OCI-LY7 (cell line): ENCODE data around the gene LOC128125822.

Source experiments
- BruUV-seq: library from RNA; stranded (reverse); fragments of 400-500 nt; replicated peaks from 2 replicates; lab custom pipeline; 2021; lab: Mats Ljungman, UMichigan
- CTCF ChIA-PET: fragments of 300-600 bp; sonication (Branson Sonifier 250); formaldehyde crosslinking; loops from one replicate; lab custom pipeline; 2022; ENCODE audit warnings: antibody characterized with exemption; ENCODE audit not compliant: unreplicated experiment; lab: Charles Lee
- POLR2A ChIA-PET: fragments of 300-600 bp; sonication (Branson Sonifier 250); formaldehyde crosslinking; loops from one replicate; lab custom pipeline; 2022; ENCODE audit warnings: antibody characterized with exemption; lab: Charles Lee
- DNase-seq: peaks from one replicate; pipeline ENCODE4 v3.0.0-alpha.2; 2015; ENCODE audit warnings: low spot score
- H2AFZ ChIP-seq: fragments of 200-600 bp; sonication (generic), shearing (Covaris generic); 2 replicates; pipeline ENCODE4 v1.6.1; 2014; ENCODE audit warnings: mild to moderate bottlenecking, antibody characterized with exemption, low read length, moderate library complexity
- H3K27ac ChIP-seq: fragments of 200-600 bp; sonication (generic); 2 replicates; pipeline ENCODE4 v1.5.1; 2014; ENCODE audit warnings: mixed run types, low read depth, mild to moderate bottlenecking, moderate library complexity, low read length, inconsistent platforms; ENCODE audit not compliant: poor library complexity, severe bottlenecking
- H3K36me3 ChIP-seq: fragments of 200-600 bp; sonication (generic); 2 replicates; pipeline ENCODE4 v1.6.1; 2014; ENCODE audit warnings: mild to moderate bottlenecking, antibody characterized with exemption, low read length, moderate library complexity, mixed read lengths; ENCODE audit not compliant: insufficient read depth
- H3K4me1 ChIP-seq: fragments of 200-600 bp; sonication (generic); 2 replicates; pipeline ENCODE4 v1.5.1; 2014; ENCODE audit warnings: mild to moderate bottlenecking, low read length; ENCODE audit not compliant: insufficient read depth, poor library complexity, severe bottlenecking
- H3K4me2 ChIP-seq: fragments of 200-600 bp; sonication (generic); 2 replicates; pipeline ENCODE4 v1.6.1; 2014; ENCODE audit warnings: mild to moderate bottlenecking, low read length
- H3K4me3 ChIP-seq: fragments of 200-600 bp; sonication (generic); 2 replicates; pipeline ENCODE4 v1.5.1; 2014; ENCODE audit warnings: mild to moderate bottlenecking, low read depth, low read length; ENCODE audit not compliant: poor library complexity, severe bottlenecking
- H3K79me2 ChIP-seq: fragments of 200-600 bp; sonication (generic); 2 replicates; pipeline ENCODE4 v1.6.1; 2016; ENCODE audit warnings: low read depth, mild to moderate bottlenecking, low read length, moderate library complexity, mixed read lengths; ENCODE audit not compliant: insufficient read depth
- H3K9me2 ChIP-seq: fragments of 200-600 bp; sonication (generic); 2 replicates; pipeline ENCODE4 v1.6.1; 2016; ENCODE audit warnings: mild to moderate bottlenecking, low read length, mixed read lengths; ENCODE audit not compliant: insufficient read depth
- H3K9me3 ChIP-seq: fragments of 200-600 bp; sonication (generic); 2 replicates; pipeline ENCODE4 v1.6.1; 2014; ENCODE audit warnings: mild to moderate bottlenecking, mixed run types, low read length, mixed read lengths
- H4K20me1 ChIP-seq: fragments of 200-600 bp; sonication (generic); 2 replicates; pipeline ENCODE4 v1.6.1; 2014; ENCODE audit warnings: mild to moderate bottlenecking, antibody characterized with exemption, low read length, moderate library complexity, mixed read lengths; ENCODE audit not compliant: insufficient read depth
- CTCF ChIP-seq: fragments of 200-600 bp; sonication (generic); conservative IDR thresholded peaks from 2 replicates; pipeline ENCODE4 v1.5.1; 2014; ENCODE audit warnings: mild to moderate bottlenecking, antibody characterized with exemption, low read length, moderate library complexity, mixed read lengths
- EZH2phosphoT487 ChIP-seq: fragments of 200-600 bp; sonication (generic); IDR thresholded peaks from 2 replicates; pipeline ENCODE4 v1.6.1; 2018; ENCODE audit warnings: low read depth, borderline replicate concordance, mild to moderate bottlenecking, mixed run types, antibody characterized with exemption, low read length, moderate library complexity, mixed read lengths
- intact Hi-C: fragments of 100-400 bp; cut with micrococcal nuclease; formaldehyde crosslinking; loops from one replicate; pipeline ENCODE4 v1.10.0; 2022; ENCODE audit not compliant: unreplicated experiment

The LOC128125822 gene

GRCh38 chr6:63546697-63547096 is 25.6 kb upstream of the LOC128125822 start:
- no TSS peak for BruUV-seq
- Histone ChIP-seq H3K9me3 (no peaks in the 10 kb centered on the region), H3K9me2 (no peaks in the 10 kb centered on the region), H3K4me1 (no peaks in the 10 kb centered on the region), H2AFZ (no peak overlapping the region), H3K4me2 (no peak overlapping the region), H3K4me3 (no peak overlapping the region), H3K27ac (no peak overlapping the region), H4K20me1 (no peaks in the 10 kb centered on the region), H3K36me3 (no peaks in the 10 kb centered on the region), H3K79me2 (no peaks in the 10 kb centered on the region)
- CTCF ChIA-PET: no interaction called here
- intact Hi-C loops: no loop called here
- no peak for DNase-seq
- POLR2A ChIA-PET: no interaction called here
- TF ChIP-seq CTCF: no peak
- no peak for TF ChIP-seq EZH2phosphoT487

GRCh38 chr6:63549076-63549475 is 23.2 kb upstream of the LOC128125822 start:
- H3K9me2 ChIP-seq: no peaks in the 10 kb centered on the region
- no peaks in the 10 kb centered on the region for H4K20me1 ChIP-seq
- no peak overlapping the region for H3K4me3 ChIP-seq
- DNase-seq: no peak
- POLR2A ChIA-PET: interaction anchor here (0.6 kb wide), 1 partner anchor 1792 kb away, joined by 3 read pairs; no protein-coding TSS in a partner anchor
- H3K9me3 ChIP-seq: no peaks in the 10 kb centered on the region
- H3K36me3 ChIP-seq: no peaks in the 10 kb centered on the region
- H2AFZ ChIP-seq: no peak overlapping the region
- H3K79me2 ChIP-seq: no peaks in the 10 kb centered on the region
- intact Hi-C loops: loop anchor here (1.0 kb wide), 1 partner anchor 16 kb away; no protein-coding TSS in a partner anchor
- BruUV-seq: no TSS peak
- no peak overlapping the region for H3K4me2 ChIP-seq
- TF ChIP-seq CTCF (no peak), EZH2phosphoT487 (no peak)
- no peak overlapping the region for H3K27ac ChIP-seq
- CTCF ChIA-PET: no interaction called here
- no peaks in the 10 kb centered on the region for H3K4me1 ChIP-seq

- no peaks in the 10 kb centered on the region for H3K9me3 ChIP-seq
- ChIA-PET POLR2A (interaction anchor here (0.5 kb wide), 1 partner anchor 111 kb away, joined by 3 read pairs; no protein-coding TSS in a partner anchor), CTCF (no interaction called here)
- H4K20me1 ChIP-seq: no peaks in the 10 kb centered on the region
- H3K4me3 ChIP-seq: no peak overlapping the region
- BruUV-seq: no TSS peak
- TF ChIP-seq CTCF (no peak), EZH2phosphoT487 (no peak)
- H3K4me2 ChIP-seq: no peak overlapping the region
- no peaks in the 10 kb centered on the region for H3K79me2 ChIP-seq
- H3K36me3 ChIP-seq: no peaks in the 10 kb centered on the region
- intact Hi-C loops: no loop called here
- no peak overlapping the region for H2AFZ ChIP-seq
- no peaks in the 10 kb centered on the region for H3K4me1 ChIP-seq
- H3K27ac ChIP-seq: no peak overlapping the region
- DNase-seq: no peak
- no peaks in the 10 kb centered on the region for H3K9me2 ChIP-seq
Measured at GRCh38 chr6:63553208-63553607, 19.1 kb upstream of the LOC128125822 start.
